HuH-7 (cell line): ENCODE results near the gene NEURL2.

Experiments
- DNase-seq: peaks from one replicate; pipeline ENCODE4 v3.0.0; 2011; ENCODE audit warnings: low spot score

The NEURL2 gene

GRCh38 chr20:45872626-45873025 lies 18.4 kb downstream of the NEURL2 start:
- DNase-seq, result no peak

- no peak for DNase-seq
These were observed 23.2 kb downstream of the NEURL2 start for GRCh38 chr20:45867819-45868176.

- DNase-seq, result no peak
These were observed 23.7 kb downstream of the NEURL2 start for GRCh38 chr20:45867136-45867818.

GRCh38 chr20:45866454-45866853 lies 24.6 kb downstream of the NEURL2 start:
- no peak for DNase-seq

- DNase-seq, result no peak
These were observed 27.2 kb downstream of the NEURL2 start for GRCh38 chr20:45863543-45864470.

- DNase-seq, result no peak
These were observed 29.6 kb downstream of the NEURL2 start for GRCh38 chr20:45861221-45862075.

- no peak for DNase-seq
These were observed 30.3 kb downstream of the NEURL2 start for GRCh38 chr20:45860560-45861220.

GRCh38 chr20:45859916-45860315 lies 31.1 kb downstream of the NEURL2 start:
- no peak for DNase-seq

- DNase-seq, result peak; percentile 64
These were observed 33.2 kb downstream of the NEURL2 start for GRCh38 chr20:45857882-45858216.

GRCh38 chr20:45857114-45857881 lies 33.7 kb downstream of the NEURL2 start, which contains the start of the genes ACOT8 and ZSWIM3:
ACOT8 (minus strand) TSS chr20:45857392; CDS start chr20:45857315, 77 bp downstream.
ZSWIM3 (plus strand) TSS chr20:45857614; CDS start chr20:45857826, 212 bp downstream.
- peak; percentile 100 for DNase-seq

GRCh38 chr20:45853484-45853883 lies 37.5 kb downstream of the NEURL2 start:
- no peak for DNase-seq

GRCh38 chr20:45852326-45852725 lies 38.7 kb downstream of the NEURL2 start:
- no peak for DNase-seq

- no peak for DNase-seq
These were observed 39.5 kb downstream of the NEURL2 start for GRCh38 chr20:45851501-45851900.

GRCh38 chr20:45850926-45851325 lies 40.1 kb downstream of the NEURL2 start:
- no peak for DNase-seq

GRCh38 chr20:45850238-45850637 lies 40.8 kb downstream of the NEURL2 start:
- no peak for DNase-seq

GRCh38 chr20:45848969-45849582 lies 41.9 kb downstream of the NEURL2 start:
- DNase-seq, result no peak

GRCh38 chr20:45848421-45848820 lies 42.6 kb downstream of the NEURL2 start:
- DNase-seq, result no peak

GRCh38 chr20:45845452-45845851 lies 45.6 kb downstream of the NEURL2 start:
- no peak for DNase-seq

- DNase-seq, result no peak
These were observed 47.5 kb downstream of the NEURL2 start for GRCh38 chr20:45843506-45843905.

GRCh38 chr20:45842169-45842812 lies 48.7 kb downstream of the NEURL2 start:
- no peak for DNase-seq
